K562 (cell line): ENCODE results near the gene WDR5B. TPM values are rescaled to one million over a fixed set of nuclear protein-coding genes. Genes with fewer than 3 reads are reported as not detected.

ENCODE experiments used
- ETS2 ChIP-seq: IDR thresholded peaks from 2 replicates; pipeline ENCODE4 v1.6.1; 2016; ENCODE audit warnings: borderline replicate concordance, missing genetic modification characterization, mild to moderate bottlenecking, moderate library complexity, missing compliant biosample characterization; ENCODE audit not compliant: poor library complexity, severe bottlenecking
- GATAD2A ChIP-seq: fragments of 450-650 bp; IDR thresholded peaks from 2 replicates; pipeline ENCODE4 v1.6.1; 2017
- HDAC2 ChIP-seq: fragments of 450-650 bp; IDR thresholded peaks from 2 replicates; pipeline ENCODE4 v1.6.1; 2016; ENCODE audit warnings: mild to moderate bottlenecking
- HDAC3 ChIP-seq: fragments of 450-650 bp; IDR thresholded peaks from 2 replicates; pipeline ENCODE4 v1.6.1; 2018; ENCODE audit warnings: borderline replicate concordance, mild to moderate bottlenecking, moderate library complexity; ENCODE audit not compliant: partially characterized antibody
- KLF6 ChIP-seq: fragments of 250-450 bp; sonication (Bioruptor Pico); IDR thresholded peaks from 2 replicates; pipeline ENCODE4 v1.4.0; 2020; ENCODE audit warnings: mild to moderate bottlenecking, moderate library complexity, borderline replicate concordance
- MAFF ChIP-seq: IDR thresholded peaks from 2 replicates; pipeline ENCODE4 v1.6.1; 2012; ENCODE audit warnings: low read length, improper control_type of control experiment
- MCM2 ChIP-seq: fragments of 450-650 bp; IDR thresholded peaks from 2 replicates; pipeline ENCODE4 v1.6.1; 2017; ENCODE audit warnings: low read depth, mild to moderate bottlenecking
- MTA3 ChIP-seq: fragments of 450-650 bp; formaldehyde crosslinking; IDR thresholded peaks from 2 replicates; pipeline ENCODE4 v1.6.1; 2017; ENCODE audit warnings: mild to moderate bottlenecking, borderline replicate concordance
- MYBL2 ChIP-seq, 2 experiments: fragments of 450-650 bp in 1 of 2; sonication (generic) in 1 of 2; formaldehyde crosslinking in 1 of 2; IDR thresholded peaks; 2 replicates each; pipeline versions ENCODE4 v1.6.1 to v1.8.1; 2017 to 2022; ENCODE audit warnings: borderline replicate concordance in 1 of 2, inconsistent platforms in 1 of 2, low read depth in 1 of 2, mild to moderate bottlenecking in 1 of 2, missing genetic modification reagents in 1 of 2, moderate library complexity in 1 of 2
- NCOA4 ChIP-seq: fragments of 450-650 bp; IDR thresholded peaks from 2 replicates; pipeline ENCODE4 v1.6.1; 2018; ENCODE audit warnings: mild to moderate bottlenecking; ENCODE audit not compliant: partially characterized antibody
- NONO ChIP-seq, 2 experiments: fragments of 200-400 bp in 1 of 2; fragments of 450-650 bp in 1 of 2; formaldehyde crosslinking in 1 of 2; IDR thresholded peaks; 2 replicates each; pipeline ENCODE4 v1.6.1; 2017; ENCODE audit warnings: low read depth in 2 of 2, mild to moderate bottlenecking in 2 of 2, moderate library complexity in 2 of 2, low read length in 1 of 2
- PHB2 ChIP-seq: fragments of 450-650 bp; IDR thresholded peaks from 2 replicates; pipeline ENCODE4 v1.6.1; 2017; ENCODE audit warnings: low read depth
- PML ChIP-seq: IDR thresholded peaks from 2 replicates; pipeline ENCODE4 v1.6.1; 2012; ENCODE audit warnings: low read length, inconsistent platforms
- POLR3G ChIP-seq: IDR thresholded peaks from 2 replicates; pipeline ENCODE4 v1.6.1; 2011; ENCODE audit not compliant: insufficient read length, insufficient replicate concordance; ENCODE audit errors: extremely low read depth
- SREBF2 ChIP-seq: sonication (generic); formaldehyde crosslinking; IDR thresholded peaks from 2 replicates; pipeline ENCODE4 v1.4.0; 2020; ENCODE audit warnings: mild to moderate bottlenecking, missing genetic modification reagents
- TCF3 ChIP-seq: sonication (generic); formaldehyde crosslinking; IDR thresholded peaks from 2 replicates; pipeline ENCODE4 v1.4.0; 2020; ENCODE audit warnings: mild to moderate bottlenecking, missing genetic modification reagents
- ZNF134 ChIP-seq: fragments of 250-450 bp; sonication (Bioruptor Pico); conservative IDR thresholded peaks from 2 replicates; pipeline ENCODE4 v1.4.0; 2020
- ZNF311 ChIP-seq: fragments of 250-450 bp; sonication (Bioruptor Pico); IDR thresholded peaks from 2 replicates; pipeline ENCODE4 v1.4.0; 2020; ENCODE audit warnings: mild to moderate bottlenecking, moderate library complexity
- ZNF384 ChIP-seq: IDR thresholded peaks from 2 replicates; pipeline ENCODE4 v1.6.1; 2012; ENCODE audit warnings: low read depth, low read length, improper control_type of control experiment
- ZNF551 ChIP-seq: fragments of 250-450 bp; sonication (Bioruptor Pico); IDR thresholded peaks from 2 replicates; pipeline ENCODE4 v1.5.0; 2021; ENCODE audit warnings: mild to moderate bottlenecking, moderate library complexity
- polyA plus RNA-seq, 8 experiments: library from polyadenylated mRNA; depleted of rRNA in 4 of 8; stranded (reverse) in 5 of 8; unstranded in 3 of 8; fragments of >200 nt; fragmentation: Nextera tagmentation in 2 of 8; fragmentation: Illumina TruSeq in 1 of 8; extraction: Ambion mirVana in 2 of 8; extraction: Trizol in 1 of 8; gene quantifications; 2 replicates each; pipeline versions ENCODE4 v1.2.1 to v1.2.3, GENCODE V29; 2011 to 2014; ENCODE audit warnings: inconsistent platforms in 1 of 8, missing spikeins in 1 of 8
- total RNA-seq, 7 experiments: library from RNA; depleted of rRNA in 6 of 7; stranded (reverse); fragments of >200 nt in 6 of 7; fragmentation: Illumina TruSeq in 2 of 7; extraction: Trizol in 2 of 7; gene quantifications; 2 replicates each; pipeline versions ENCODE4 v1.2.1 to v1.2.3, GENCODE V29; 2011 to 2021; ENCODE audit warnings: low replicate concordance in 1 of 7
- TF ChIP-seq, protein P1 (sequence below): IDR thresholded peaks from 2 replicates; pipeline ENCODE4 v1.6.1; 2016; ENCODE audit warnings: missing genetic modification characterization, missing compliant biosample characterization
- TF ChIP-seq, protein P2 (sequence below): fragments of 250-450 bp; sonication (Bioruptor Pico); IDR thresholded peaks from 2 replicates; pipeline ENCODE4 v1.8.0; 2021; ENCODE audit warnings: mild to moderate bottlenecking, moderate library complexity
- TF ChIP-seq, protein P3 (sequence below): fragments of 450-650 bp; formaldehyde crosslinking; IDR thresholded peaks from 2 replicates; pipeline ENCODE4 v1.4.0; 2020; ENCODE audit warnings: mild to moderate bottlenecking, mixed read lengths

The WDR5B gene
- total and polyA plus RNA-seq, 9 of the 15 experiments (the other 6 are each of a cell fraction or from before 2014, with no cell fraction given), result 2.8 to 10.1 (median 4.2) TPM

DNA sequence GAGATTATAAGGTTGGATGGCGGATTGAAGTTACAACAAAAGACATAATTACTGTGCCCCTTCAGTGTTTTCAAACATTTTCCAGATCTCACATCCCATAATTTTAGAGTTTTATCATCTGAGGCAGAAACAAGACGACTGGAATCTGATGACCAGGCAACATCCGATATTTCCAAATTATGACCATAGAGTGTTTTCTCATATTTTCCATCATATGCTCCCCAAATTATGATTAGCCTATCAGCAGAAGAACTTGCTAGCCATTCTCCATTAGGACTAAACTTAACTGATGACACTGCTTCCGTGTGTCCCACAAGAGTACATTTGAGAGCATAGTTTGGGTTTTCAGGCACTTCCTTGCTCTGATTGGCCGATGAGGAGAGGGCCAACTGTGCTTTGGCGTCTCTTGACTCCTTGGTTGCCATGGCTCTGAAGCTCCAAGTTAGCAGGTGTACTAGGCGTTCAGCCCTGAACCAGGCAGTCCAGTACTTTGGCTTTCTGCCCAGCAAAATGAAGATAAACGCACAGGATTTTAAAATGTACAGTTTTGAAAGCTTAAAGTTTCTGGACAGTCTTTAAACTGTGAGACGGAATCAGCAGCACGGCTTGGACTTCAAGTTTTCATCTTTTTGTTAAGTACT lies 638 bp downstream of the WDR5B start (continued):
- TF ChIP-seq TCF3 (no peak), POLR3G (no peak), ZNF134 (no peak), ZNF311 (CRISPR knock-in tag) (no peak), KLF6 (no peak), HDAC2 (0 out of 2 replicates have a peak, but pooled peaks have one; percentile 12), ZNF551 (CRISPR knock-in tag) (no peak), MTA3 (no peak), NONO (IDR thresholded peaks at IDR 0.05; ENCODE audit: low read depth in 2 of 2, low read length in 1 of 2) (no peak), SREBF2 (CRISPR knock-in tag) (no peak), PHB2 (no peak), ZNF384 (no peak), NCOA4 (no peak), MYBL2 (IDR thresholded peaks at IDR 0.05; ENCODE audit: low read depth) (no peak), MYBL2 (CRISPR knock-in tag; IDR thresholded peaks at IDR 0.05; ENCODE audit: borderline replicate concordance) (no peak), MCM2 (no peak), HDAC3 (peak; percentile 17), PML (no peak), GATAD2A (no peak), MAFF (no peak), ETS2 (no peak)
- TF ChIP-seq, protein P1, sequence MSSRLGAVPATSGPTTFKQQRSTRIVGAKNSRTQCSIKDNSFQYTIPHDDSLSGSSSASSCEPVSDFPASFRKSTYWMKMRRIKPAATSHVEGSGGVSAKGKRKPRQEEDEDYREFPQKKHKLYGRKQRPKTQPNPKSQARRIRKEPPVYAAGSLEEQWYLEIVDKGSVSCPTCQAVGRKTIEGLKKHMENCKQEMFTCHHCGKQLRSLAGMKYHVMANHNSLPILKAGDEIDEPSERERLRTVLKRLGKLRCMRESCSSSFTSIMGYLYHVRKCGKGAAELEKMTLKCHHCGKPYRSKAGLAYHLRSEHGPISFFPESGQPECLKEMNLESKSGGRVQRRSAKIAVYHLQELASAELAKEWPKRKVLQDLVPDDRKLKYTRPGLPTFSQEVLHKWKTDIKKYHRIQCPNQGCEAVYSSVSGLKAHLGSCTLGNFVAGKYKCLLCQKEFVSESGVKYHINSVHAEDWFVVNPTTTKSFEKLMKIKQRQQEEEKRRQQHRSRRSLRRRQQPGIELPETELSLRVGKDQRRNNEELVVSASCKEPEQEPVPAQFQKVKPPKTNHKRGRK (tag), result no peak
- TF ChIP-seq, protein P2, sequence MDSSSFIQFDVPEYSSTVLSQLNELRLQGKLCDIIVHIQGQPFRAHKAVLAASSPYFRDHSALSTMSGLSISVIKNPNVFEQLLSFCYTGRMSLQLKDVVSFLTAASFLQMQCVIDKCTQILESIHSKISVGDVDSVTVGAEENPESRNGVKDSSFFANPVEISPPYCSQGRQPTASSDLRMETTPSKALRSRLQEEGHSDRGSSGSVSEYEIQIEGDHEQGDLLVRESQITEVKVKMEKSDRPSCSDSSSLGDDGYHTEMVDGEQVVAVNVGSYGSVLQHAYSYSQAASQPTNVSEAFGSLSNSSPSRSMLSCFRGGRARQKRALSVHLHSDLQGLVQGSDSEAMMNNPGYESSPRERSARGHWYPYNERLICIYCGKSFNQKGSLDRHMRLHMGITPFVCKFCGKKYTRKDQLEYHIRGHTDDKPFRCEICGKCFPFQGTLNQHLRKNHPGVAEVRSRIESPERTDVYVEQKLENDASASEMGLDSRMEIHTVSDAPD (CRISPR knock-in tag), result no peak
- TF ChIP-seq, protein P3, sequence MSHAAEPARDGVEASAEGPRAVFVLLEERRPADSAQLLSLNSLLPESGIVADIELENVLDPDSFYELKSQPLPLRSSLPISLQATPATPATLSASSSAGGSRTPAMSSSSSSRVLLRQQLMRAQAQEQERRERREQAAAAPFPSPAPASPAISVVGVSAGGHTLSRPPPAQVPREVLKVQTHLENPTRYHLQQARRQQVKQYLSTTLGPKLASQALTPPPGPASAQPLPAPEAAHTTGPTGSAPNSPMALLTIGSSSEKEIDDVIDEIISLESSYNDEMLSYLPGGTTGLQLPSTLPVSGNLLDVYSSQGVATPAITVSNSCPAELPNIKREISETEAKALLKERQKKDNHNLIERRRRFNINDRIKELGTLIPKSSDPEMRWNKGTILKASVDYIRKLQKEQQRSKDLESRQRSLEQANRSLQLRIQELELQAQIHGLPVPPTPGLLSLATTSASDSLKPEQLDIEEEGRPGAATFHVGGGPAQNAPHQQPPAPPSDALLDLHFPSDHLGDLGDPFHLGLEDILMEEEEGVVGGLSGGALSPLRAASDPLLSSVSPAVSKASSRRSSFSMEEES (CRISPR knock-in tag), result no peak
